ENCODE measurements around the gene CACNB1. TPM values are rescaled to one million over a fixed set of nuclear protein-coding genes. Genes with fewer than 3 reads are reported as not detected.

CACNB1 gene
- total and polyA plus RNA-seq, 10 of the 15 experiments (the other 5 are each of a cell fraction or from before 2014, with no cell fraction given) = 0.06 to 15.6 (median 6.3) TPM

DNA sequence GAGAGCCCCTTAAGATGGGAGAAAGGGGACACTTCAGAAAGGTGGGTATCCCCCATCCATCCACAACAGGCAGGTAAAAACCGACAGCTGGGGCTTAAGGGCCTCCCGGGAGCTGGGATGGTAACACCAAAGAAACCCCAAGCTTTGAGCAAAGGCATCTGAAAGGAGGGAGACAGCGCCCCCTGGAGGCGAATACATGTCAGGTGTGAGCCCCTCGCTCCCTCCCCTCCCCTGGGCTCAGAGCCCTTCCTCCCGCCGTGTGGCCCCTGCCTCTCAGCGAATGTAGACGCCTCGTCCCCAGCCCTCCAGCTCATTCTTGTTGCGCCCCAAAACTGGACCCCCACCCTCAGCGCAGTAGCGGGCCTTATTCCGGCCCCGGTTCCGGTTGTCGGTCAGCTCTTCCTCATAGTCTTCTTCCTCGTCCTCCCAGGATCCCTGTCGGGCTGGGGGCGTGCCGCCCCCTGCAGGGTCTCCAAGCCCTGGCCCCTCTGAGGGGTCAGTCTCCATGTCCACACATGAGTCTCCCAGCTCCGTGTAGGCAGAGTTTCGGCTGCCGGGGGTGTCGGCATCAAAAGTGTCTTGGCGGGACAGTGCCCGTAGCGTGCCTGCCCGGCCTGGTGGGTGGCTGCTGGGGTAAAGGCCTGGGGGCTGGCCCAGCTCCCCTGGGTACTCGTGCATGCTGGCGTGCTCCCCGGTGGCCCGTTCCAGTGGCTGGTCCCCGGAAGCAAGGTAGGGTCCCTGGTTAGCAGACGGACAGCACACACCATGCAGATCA lies 22.4 kb downstream of the CACNB1 start:
- peaks cover 2 to 4% of the 10 kb centered on the region in 2 experiments; a peak in 2 of 4 replicates for H3K36me3 ChIP-seq (ENCODE audit: control insufficient read depth in 2 of 2, insufficient read depth in 2 of 2, low read length in 1 of 2)
- H3K27ac ChIP-seq (ENCODE audit: control insufficient read depth, insufficient read depth) = no peak overlapping the region
- ChIA-PET SMC1A (ENCODE audit: uncharacterized antibody, unreplicated experiment) (interaction anchor here (0.5 to 3.9 kb wide), 6 partner anchors 9 to 509 kb away, joined by 3 to 26 read pairs (median 6); partner anchors contain the start of gene ARL5C), POLR2A (interaction anchor here (2.2 kb wide), 1 partner anchor 10 kb away, joined by 10 read pairs; no protein-coding TSS in a partner anchor), RAD21 (ENCODE audit: unreplicated experiment) (interaction anchor here (0.9 to 3.4 kb wide), 8 partner anchors 8 to 304 kb away, joined by 3 to 37 read pairs (median 4); no protein-coding TSS in a partner anchor), CTCF (interaction anchor here (0.6 to 8.9 kb wide), 31 partner anchors 8 to 768 kb away, joined by 3 to 117 read pairs (median 4); partner anchors contain the start of genes ARL5C, PLXDC1 and RPL19)
- WGBS (ENCODE audit: insufficient coverage, insufficient replicate concordance, low lambda C conversion rate, missing lambda C conversion rate) = 52% methylated on average over 35 of the region's 35 CpGs
- no peak overlapping the region for H3K9ac ChIP-seq (ENCODE audit: control insufficient read depth, insufficient read depth, low read length)
- ATAC-seq (peak; percentile 93), FAIRE-seq (peak; percentile 47), DNase-seq (ENCODE audit: low read depth, low spot score) (no peak)
- no peak overlapping the region for H3K4me3 ChIP-seq
- H3K4me2 ChIP-seq (ENCODE audit: control insufficient read depth, insufficient read depth) = no peak overlapping the region
- no peaks in the 10 kb centered on the region for H3K27me3 ChIP-seq (replicated peaks in 1 of 2; ENCODE audit: control insufficient read depth in 2 of 2, insufficient read depth in 2 of 2, low read length in 1 of 2)
- intact Hi-C loops (cut with micrococcal nuclease; ENCODE audit: unreplicated experiment) (no loop called here), in situ Hi-C loops (cut with MboI) (no loop called here)
- no peak overlapping the region for H2AFZ ChIP-seq (ENCODE audit: control insufficient read depth, low read depth, low read length)
- no peaks in the 10 kb centered on the region for H4K20me1 ChIP-seq (ENCODE audit: control insufficient read depth, insufficient read depth)
- H3K79me2 ChIP-seq (ENCODE audit: control insufficient read depth, insufficient read depth, low read length) = no peaks in the 10 kb centered on the region
- no peaks in the 10 kb centered on the region for H3K9me3 ChIP-seq (replicated peaks; ENCODE audit: control insufficient read depth, insufficient read depth, low read length)
- H3K4me1 ChIP-seq (ENCODE audit: control insufficient read depth, insufficient read depth, low read length) = no peaks in the 10 kb centered on the region
- BruUV-seq (replicated peaks) = no TSS peak
- TF ChIP-seq SIX5 (IDR thresholded peaks at IDR 0.05; ENCODE audit: low read depth, low read length, severe bottlenecking) (no peak), BRCA1 (IDR thresholded peaks at IDR 0.05; ENCODE audit: low read depth, low read length) (no peak), SMC3 (IDR thresholded peaks at IDR 0.05; ENCODE audit: borderline replicate concordance, low read length) (peak; percentile 38; the same call in 1 of the 2 replicates), RCOR1 (conservative IDR thresholded peaks at IDR 0.05; ENCODE audit: low read depth, low read length) (no peak), EED (IDR thresholded peaks at IDR 0.05; ENCODE audit: low read depth) (no peak), NRF1 (conservative IDR thresholded peaks at IDR 0.05; ENCODE audit: low read depth, low read length) (no peak), ZNF24 (IDR thresholded peaks at IDR 0.05) (no peak), RAD51 (IDR thresholded peaks at IDR 0.05) (no peak), IKZF2 (IDR thresholded peaks at IDR 0.05) (no peak), CBX3 (IDR thresholded peaks at IDR 0.05; ENCODE audit: borderline replicate concordance, low read depth) (no peak), PAX8 (IDR thresholded peaks at IDR 0.05) (no peak), KAT2A (conservative IDR thresholded peaks at IDR 0.05; ENCODE audit: control insufficient read depth, low read depth, low read length) (no peak), HDGF (IDR thresholded peaks at IDR 0.05) (no peak), KLF5 (IDR thresholded peaks at IDR 0.05; ENCODE audit: partially characterized antibody) (no peak), CBFB (IDR thresholded peaks at IDR 0.05; ENCODE audit: low read depth) (no peak), MTA2 (IDR thresholded peaks at IDR 0.05; ENCODE audit: low read depth) (no peak), RAD21 (IDR thresholded peaks at IDR 0.05; ENCODE audit: insufficient read depth, low read depth, low read length) (peak; percentile 49)
- TF ChIP-seq, protein P1, sequence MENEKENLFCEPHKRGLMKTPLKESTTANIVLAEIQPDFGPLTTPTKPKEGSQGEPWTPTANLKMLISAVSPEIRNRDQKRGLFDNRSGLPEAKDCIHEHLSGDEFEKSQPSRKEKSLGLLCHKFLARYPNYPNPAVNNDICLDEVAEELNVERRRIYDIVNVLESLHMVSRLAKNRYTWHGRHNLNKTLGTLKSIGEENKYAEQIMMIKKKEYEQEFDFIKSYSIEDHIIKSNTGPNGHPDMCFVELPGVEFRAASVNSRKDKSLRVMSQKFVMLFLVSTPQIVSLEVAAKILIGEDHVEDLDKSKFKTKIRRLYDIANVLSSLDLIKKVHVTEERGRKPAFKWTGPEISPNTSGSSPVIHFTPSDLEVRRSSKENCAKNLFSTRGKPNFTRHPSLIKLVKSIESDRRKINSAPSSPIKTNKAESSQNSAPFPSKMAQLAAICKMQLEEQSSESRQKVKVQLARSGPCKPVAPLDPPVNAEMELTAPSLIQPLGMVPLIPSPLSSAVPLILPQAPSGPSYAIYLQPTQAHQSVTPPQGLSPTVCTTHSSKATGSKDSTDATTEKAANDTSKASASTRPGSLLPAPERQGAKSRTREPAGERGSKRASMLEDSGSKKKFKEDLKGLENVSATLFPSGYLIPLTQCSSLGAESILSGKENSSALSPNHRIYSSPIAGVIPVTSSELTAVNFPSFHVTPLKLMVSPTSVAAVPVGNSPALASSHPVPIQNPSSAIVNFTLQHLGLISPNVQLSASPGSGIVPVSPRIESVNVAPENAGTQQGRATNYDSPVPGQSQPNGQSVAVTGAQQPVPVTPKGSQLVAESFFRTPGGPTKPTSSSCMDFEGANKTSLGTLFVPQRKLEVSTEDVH (IDR thresholded peaks at IDR 0.05; ENCODE audit: low read depth, partially characterized antibody) = no peak
- TF ChIP-seq, protein P2, sequence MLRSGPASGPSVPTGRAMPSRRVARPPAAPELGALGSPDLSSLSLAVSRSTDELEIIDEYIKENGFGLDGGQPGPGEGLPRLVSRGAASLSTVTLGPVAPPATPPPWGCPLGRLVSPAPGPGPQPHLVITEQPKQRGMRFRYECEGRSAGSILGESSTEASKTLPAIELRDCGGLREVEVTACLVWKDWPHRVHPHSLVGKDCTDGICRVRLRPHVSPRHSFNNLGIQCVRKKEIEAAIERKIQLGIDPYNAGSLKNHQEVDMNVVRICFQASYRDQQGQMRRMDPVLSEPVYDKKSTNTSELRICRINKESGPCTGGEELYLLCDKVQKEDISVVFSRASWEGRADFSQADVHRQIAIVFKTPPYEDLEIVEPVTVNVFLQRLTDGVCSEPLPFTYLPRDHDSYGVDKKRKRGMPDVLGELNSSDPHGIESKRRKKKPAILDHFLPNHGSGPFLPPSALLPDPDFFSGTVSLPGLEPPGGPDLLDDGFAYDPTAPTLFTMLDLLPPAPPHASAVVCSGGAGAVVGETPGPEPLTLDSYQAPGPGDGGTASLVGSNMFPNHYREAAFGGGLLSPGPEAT (IDR thresholded peaks at IDR 0.05; ENCODE audit: low read depth) = no peak
- TF ChIP-seq, protein P3, sequence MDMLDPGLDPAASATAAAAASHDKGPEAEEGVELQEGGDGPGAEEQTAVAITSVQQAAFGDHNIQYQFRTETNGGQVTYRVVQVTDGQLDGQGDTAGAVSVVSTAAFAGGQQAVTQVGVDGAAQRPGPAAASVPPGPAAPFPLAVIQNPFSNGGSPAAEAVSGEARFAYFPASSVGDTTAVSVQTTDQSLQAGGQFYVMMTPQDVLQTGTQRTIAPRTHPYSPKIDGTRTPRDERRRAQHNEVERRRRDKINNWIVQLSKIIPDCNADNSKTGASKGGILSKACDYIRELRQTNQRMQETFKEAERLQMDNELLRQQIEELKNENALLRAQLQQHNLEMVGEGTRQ (IDR thresholded peaks at IDR 0.05; ENCODE audit: borderline replicate concordance, low read depth, low read length) = no peak
